GM12892 (cell line): ENCODE results near the gene DNAJB13.

ENCODE experiments used
- POLR2A ChIP-seq: IDR thresholded peaks from 2 replicates; pipeline ENCODE4 v1.6.1; 2011; ENCODE audit warnings: low read depth, low read length, control low read depth
- POLR2AphosphoS5 ChIP-seq: IDR thresholded peaks from 2 replicates; pipeline ENCODE4 v1.6.1; 2011; ENCODE audit warnings: low read depth, low read length, control low read depth

GRCh38 chr11:74019104-74019738, 68.4 kb downstream of the DNAJB13 start:
- TF ChIP-seq POLR2A: no peak
- TF ChIP-seq POLR2AphosphoS5: no peak
